GM21825 (cell line): ENCODE measurements around the gene WFIKKN1.

Experiments used
- ATAC-seq: cut with Tn5 transposase; IDR thresholded peaks from one replicate; pipeline ENCODE4 v1.9.1; 2021; ENCODE audit warnings: mild to moderate bottlenecking, moderate library complexity; ENCODE audit not compliant: unreplicated experiment

Gene WFIKKN1

DNA sequence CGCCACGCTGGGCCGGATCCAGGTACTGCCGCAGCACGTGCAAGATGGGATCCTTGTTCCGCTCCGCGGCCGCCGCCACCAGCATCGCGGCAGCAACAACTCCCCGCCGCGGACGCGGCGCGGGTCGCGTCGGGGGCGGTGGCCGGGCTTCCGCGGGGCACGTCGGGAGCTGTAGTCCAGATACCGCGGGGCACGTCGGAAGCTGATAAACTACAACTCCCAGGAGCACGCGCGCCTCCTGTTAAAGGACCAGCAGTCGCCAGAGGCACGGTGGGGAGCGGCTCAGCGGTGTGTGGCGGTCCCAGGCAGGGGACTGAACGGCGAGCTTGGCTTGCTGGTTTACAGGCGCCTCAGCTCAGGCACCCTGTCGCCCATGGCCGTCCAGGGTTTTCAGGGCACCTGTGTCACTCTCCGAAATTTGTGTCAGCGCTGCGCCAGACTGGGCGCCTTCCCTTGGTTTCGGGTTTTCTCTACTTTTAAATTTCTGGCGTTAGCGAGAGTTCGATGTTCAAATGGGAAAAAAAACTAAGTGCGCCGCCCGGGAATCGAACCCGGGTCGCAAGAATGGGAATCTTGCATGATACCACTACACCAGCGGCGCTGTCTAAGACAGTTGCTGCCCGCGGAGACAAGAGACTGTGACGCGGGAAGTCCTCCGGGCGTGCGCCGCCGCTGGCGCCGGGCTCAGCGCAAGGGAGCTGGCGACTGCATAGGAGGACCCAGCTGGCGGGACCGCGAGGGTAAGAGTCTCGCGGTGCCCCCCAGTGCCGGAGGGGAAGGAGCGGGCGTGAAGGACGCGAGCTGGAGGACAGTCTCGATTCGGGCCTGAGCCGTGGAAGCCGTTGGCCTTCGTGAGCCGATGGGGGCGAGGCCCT lies 5.7 kb downstream of the WFIKKN1 start, which contains the start of gene METTL26:
Gene METTL26 (minus strand): TSS at position 100 of the 875 bp plus-strand sequence. CDS start 15 bp downstream, at position 85.
- peak; percentile 57 for ATAC-seq

DNA sequence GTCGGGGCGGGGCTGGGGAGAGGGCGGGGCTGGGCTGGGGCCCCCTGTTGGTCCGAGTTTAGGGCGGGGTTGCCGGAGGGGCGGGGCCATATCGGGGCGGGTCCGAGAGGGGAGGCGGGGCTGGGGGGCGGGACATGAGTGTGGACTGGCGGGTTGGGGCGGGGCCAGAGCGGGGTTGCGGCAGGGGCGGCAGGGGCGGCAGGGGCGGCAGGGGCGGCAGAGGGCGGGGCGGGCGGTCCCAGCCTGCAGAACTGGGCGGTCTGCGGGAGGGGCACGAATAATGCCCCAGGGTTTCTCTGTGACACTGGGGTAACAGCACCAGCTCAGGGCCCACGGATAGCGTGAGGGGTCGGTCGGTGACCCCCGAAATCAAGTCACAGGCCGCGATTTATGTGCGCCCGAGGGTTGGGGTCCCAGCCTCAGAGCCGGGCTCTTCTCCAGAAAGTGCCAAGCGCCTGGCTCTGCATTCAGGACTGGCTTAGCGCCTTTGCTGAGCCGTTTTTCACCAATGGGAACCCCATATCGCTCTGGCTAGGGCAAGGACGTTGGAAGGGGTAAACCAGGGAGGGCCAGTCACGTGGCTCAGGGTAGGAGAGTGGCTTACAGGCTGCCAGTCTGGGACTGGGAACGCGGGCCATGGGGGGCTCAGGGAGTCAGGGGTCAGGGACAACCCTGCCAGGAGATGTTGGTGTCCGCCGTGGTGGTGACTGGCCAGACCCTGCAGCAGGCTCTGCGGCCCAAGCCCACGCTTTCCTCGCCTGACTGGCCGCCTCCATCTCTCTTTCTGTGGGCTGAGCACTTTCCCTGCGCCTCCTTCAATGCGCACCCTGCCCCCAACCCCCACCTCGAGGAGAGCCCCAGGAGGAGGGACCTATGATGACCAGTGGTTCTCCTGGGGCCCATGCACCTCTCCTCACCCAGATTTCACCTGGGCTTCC lies 6.6 kb downstream of the WFIKKN1 start:
- peak; percentile 27 for ATAC-seq

DNA sequence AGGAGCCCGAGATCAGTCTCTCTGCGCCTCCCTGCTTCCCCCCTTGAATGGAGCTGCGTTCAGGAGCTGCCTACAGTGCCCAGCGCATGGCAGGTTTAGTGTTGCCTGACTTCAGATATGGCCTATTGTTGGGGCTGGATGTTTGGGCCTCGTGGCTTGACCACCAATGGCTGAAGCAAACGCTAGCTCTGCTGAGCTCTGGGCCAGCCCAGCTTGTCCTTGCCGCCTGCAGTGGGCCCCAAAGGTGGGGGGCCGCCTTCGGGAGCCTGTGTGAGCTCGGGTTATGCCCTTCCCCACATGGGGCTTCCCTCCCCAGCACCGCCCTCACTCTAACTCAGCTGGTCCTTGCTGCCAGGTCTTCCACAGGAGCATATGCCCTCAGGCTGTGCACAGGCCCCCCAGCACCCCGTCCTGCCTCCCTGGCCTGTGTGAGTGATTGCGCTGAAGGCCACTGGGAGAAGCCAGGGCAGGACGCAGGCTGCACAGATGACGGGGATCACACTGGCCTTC lies 7.3 kb downstream of the WFIKKN1 start:
- no peak for ATAC-seq

- ATAC-seq, result no peak
These were observed 8.1 kb downstream of the WFIKKN1 start for GRCh38 chr16:638836-639235.

DNA sequence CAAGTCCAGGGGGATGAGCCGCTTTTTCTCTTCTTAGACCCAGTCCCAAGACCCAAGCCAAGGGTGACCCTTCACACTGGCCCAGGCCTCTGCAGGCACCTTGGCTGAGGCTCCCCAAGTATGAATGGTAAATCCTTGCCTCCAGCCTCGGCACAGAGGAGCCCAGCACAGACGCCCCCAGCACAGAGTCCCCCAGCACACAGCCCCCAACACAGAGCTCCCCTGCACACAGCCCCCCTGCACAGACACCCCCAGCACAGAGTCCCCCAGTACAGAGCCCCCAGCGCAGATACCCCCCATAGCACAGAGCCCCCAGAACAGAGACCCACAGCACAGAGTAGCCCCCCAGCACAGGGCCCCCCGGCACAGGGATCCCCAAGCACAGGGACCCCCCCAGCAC lies 9.8 kb downstream of the WFIKKN1 start:
- no peak for ATAC-seq

DNA sequence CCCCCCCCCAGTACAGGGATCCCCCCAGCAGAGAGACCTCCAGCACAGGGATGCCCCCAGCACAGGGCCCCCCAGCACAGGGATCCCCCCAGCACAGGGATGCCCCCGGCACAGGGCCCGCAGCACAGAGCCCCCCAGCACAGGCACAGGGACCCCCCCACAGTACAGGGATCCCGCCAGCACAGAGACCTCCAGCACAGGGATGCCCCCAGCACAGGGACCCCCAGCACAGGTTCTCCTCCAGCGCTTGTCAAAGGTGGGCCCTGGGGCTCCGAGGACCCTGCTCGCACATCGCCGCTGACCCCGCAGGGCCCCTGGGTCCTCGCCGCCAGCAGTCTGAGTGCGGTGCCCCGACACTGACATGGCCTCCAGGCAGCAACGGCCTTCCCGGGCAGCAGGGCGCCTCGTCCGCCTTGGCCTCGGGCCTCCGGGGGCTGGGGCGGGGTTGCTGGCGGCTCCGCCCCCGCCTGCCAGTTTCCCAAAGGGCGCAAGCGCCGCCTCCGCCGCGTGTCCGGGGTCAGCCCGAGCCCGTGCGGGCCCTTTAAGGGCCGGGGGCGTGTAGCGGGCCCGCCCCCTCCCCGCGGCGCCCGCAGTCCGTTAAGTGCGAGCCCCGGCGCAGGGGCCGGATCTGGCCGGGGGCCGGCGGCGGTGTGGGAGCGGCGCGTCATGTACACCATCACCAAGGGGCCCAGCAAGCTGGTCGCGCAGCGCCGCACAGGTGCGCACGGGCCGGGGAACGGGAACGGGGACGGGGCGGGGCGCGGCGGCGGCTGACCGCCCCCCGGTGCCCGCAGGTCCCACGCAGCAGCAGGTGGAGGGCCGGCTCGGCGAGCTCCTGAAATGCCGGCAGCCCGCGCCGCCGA lies 10.8 kb downstream of the WFIKKN1 start, which contains the start of gene MCRIP2:
Gene MCRIP2 (plus strand): TSS at position 503 of the 863 bp plus-strand sequence. CDS start 164 bp downstream, at position 667.
- peak; percentile 40 for ATAC-seq

GRCh38 chr16:642189-643049 lies 11.6 kb downstream of the WFIKKN1 start:
- peak; percentile 25 for ATAC-seq

DNA sequence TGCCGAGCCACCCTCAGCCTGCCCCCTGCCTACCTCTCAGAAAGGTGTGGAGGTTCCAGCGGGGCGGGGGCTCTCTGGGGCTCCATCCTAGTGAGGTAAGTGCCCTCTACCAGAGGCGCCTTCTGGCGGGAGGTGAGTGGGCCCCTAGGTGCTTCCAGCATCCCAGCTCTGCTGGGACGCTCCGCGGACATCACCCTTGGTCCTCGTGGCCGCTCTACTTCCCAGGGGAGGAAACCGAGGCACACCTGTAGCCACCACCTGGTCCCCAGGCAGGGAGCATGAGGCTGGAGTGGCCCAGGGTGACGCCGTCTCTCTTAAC lies 12.2 kb downstream of the WFIKKN1 start:
- no peak for ATAC-seq

- ATAC-seq, result no peak
These were observed 13.8 kb downstream of the WFIKKN1 start for GRCh38 chr16:644556-644955.

- ATAC-seq, result no peak
These were observed 15.3 kb downstream of the WFIKKN1 start for GRCh38 chr16:645852-646678.

DNA sequence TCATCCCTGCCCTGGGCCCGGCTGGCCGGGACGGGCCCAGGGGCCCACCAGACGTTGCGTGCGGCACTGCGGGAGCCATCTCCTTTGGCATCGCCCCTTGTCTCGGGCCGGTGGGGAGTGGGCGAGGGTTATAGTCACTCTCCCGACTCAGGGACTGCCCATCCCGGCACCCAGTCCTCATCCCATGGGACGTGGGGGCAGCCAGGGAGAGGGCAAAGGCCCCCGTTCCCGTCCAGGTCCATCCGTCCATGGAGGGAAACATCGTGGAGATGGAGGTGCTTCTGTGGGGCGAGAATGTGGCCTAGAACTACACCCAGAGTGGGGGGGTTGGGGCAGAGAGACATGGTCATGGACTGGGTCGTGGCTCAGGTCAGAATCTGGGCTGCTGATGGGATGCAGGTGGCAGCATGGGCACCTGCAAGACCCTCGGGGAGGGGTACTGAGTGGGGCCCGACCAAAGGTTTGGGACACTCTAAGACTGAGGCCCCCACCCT lies 15.9 kb downstream of the WFIKKN1 start:
- no peak for ATAC-seq

GRCh38 chr16:647173-647902 lies 16.6 kb downstream of the WFIKKN1 start:
- ATAC-seq, result no peak

GRCh38 chr16:648071-648780 lies 17.4 kb downstream of the WFIKKN1 start:
- no peak for ATAC-seq

- peak; percentile 58 for ATAC-seq
These were observed 18.2 kb downstream of the WFIKKN1 start, which contains the start of gene WDR90 for GRCh38 chr16:648781-649589. WDR90 (plus strand) TSS chr16:649365; CDS start chr16:649417, 52 bp downstream.

GRCh38 chr16:649631-650030 lies 18.8 kb downstream of the WFIKKN1 start:
- no peak for ATAC-seq

- ATAC-seq, result no peak
These were observed 21.1 kb downstream of the WFIKKN1 start for GRCh38 chr16:651844-652243.
